ENCODE results near the gene LHX3.
"Not testable (repeated sequence)": the region's sequence is repeated elsewhere in the genome, so short reads cannot be mapped to it uniquely, and the experiment has no call there.

Gene LHX3

GRCh38 chr9:136240941-136241340, 36.0 kb upstream of the LHX3 start:
- DNase-seq = no peak

GRCh38 chr9:136239983-136240330, 35.0 kb upstream of the LHX3 start:
- no peak for DNase-seq

- DNase-seq = no peak
These were observed 34.4 kb upstream of the LHX3 start for GRCh38 chr9:136239135-136239982.

GRCh38 chr9:136238342-136238732, 33.4 kb upstream of the LHX3 start:
- no peak for DNase-seq

- no peak for DNase-seq
These were observed 32.8 kb upstream of the LHX3 start for GRCh38 chr9:136237486-136238341.

- DNase-seq = not testable (repeated sequence)
These were observed 31.8 kb upstream of the LHX3 start for GRCh38 chr9:136236471-136237410.

GRCh38 chr9:136235709-136236455, 31.0 kb upstream of the LHX3 start:
- no peak for DNase-seq

- DNase-seq = no peak
These were observed 30.2 kb upstream of the LHX3 start for GRCh38 chr9:136235171-136235570.

- DNase-seq = no peak
These were observed 29.7 kb upstream of the LHX3 start for GRCh38 chr9:136234597-136234996.

GRCh38 chr9:136233868-136234267, 28.9 kb upstream of the LHX3 start:
- DNase-seq = no peak

GRCh38 chr9:136233411-136233810, 28.5 kb upstream of the LHX3 start:
- DNase-seq = no peak

GRCh38 chr9:136232969-136233368, 28.0 kb upstream of the LHX3 start:
- DNase-seq = no peak

GRCh38 chr9:136231478-136232297, 26.8 kb upstream of the LHX3 start:
- DNase-seq = no peak

GRCh38 chr9:136230773-136231172, 25.8 kb upstream of the LHX3 start:
- no peak for DNase-seq

GRCh38 chr9:136230365-136230764, 25.4 kb upstream of the LHX3 start:
- no peak for DNase-seq

- no peak for DNase-seq
These were observed 24.5 kb upstream of the LHX3 start for GRCh38 chr9:136229096-136230065.

- peak; percentile 74 for DNase-seq
These were observed 23.4 kb upstream of the LHX3 start for GRCh38 chr9:136228107-136228875.

- DNase-seq = no peak
These were observed 21.9 kb upstream of the LHX3 start for GRCh38 chr9:136226680-136227407.
